Endothelial cell of umbilical vein (primary cell): ENCODE data around the gene DMD. TPM values are rescaled to one million over a fixed set of nuclear protein-coding genes. Genes with fewer than 3 reads are reported as not detected.

Experiments used
- BruUV-seq: library from RNA; stranded (reverse); fragments of 400-500 nt; replicated peaks from 2 replicates; lab custom pipeline; 2021; lab: Mats Ljungman, UMichigan
- CTCF ChIA-PET: fragments of 300-600, 350-600 bp; sonication (Branson Sonifier 250); formaldehyde crosslinking; loops from one replicate; lab custom pipeline; 2021; ENCODE audit warnings: antibody characterized with exemption, inconsistent platforms; lab: Charles Lee
- POLR2A ChIA-PET: fragments of 300-600, 350-600 bp; sonication (Branson Sonifier 250); formaldehyde crosslinking; loops from one replicate; lab custom pipeline; 2021; ENCODE audit warnings: antibody characterized with exemption, inconsistent platforms; lab: Charles Lee
- DNase-seq: peaks from one replicate; pipeline ENCODE4 v3.0.0-alpha.2; 2011; ENCODE audit warnings: low read depth, low spot score
- FAIRE-seq: peaks from 2 replicates; lab custom pipeline; 2011; peaks lifted over from hg19 to GRCh38; lab: Jason Lieb, UNC
- H2AFZ ChIP-seq: 2 replicates; pipeline ENCODE4 v1.6.0; 2012; ENCODE audit warnings: low read depth, low read length, control low read depth, inconsistent platforms
- H3K27ac ChIP-seq: 2 replicates; pipeline ENCODE4 v1.5.1; 2011; ENCODE audit warnings: low read depth, mild to moderate bottlenecking, control low read depth, low read length, moderate library complexity; ENCODE audit not compliant: insufficient read depth
- H3K27me3 ChIP-seq, 2 experiments: 2 replicates each; pipeline versions ENCODE4 v1.6.0 to v1.6.1; 2011; ENCODE audit warnings: low read length in 2 of 2, mixed read lengths in 1 of 2; ENCODE audit not compliant: control insufficient read depth in 2 of 2, insufficient read depth in 2 of 2
- H3K36me3 ChIP-seq, 2 experiments: 2 replicates in 1 of 2; 3 replicates in 1 of 2; pipeline ENCODE4 v1.5.1; 2011; ENCODE audit warnings: low read length in 2 of 2, mild to moderate bottlenecking in 1 of 2, moderate library complexity in 1 of 2; ENCODE audit not compliant: control insufficient read depth in 2 of 2, insufficient read depth in 2 of 2; ENCODE audit errors: extremely low read depth in 1 of 2
- H3K4me1 ChIP-seq: 3 replicates; pipeline ENCODE4 v1.5.1; 2011; ENCODE audit warnings: mild to moderate bottlenecking, low read length; ENCODE audit not compliant: control insufficient read depth, insufficient read depth; ENCODE audit errors: extremely low read depth
- H3K4me2 ChIP-seq: 2 replicates; pipeline ENCODE4 v1.6.1; 2011; ENCODE audit warnings: low read length, control low read depth, mixed read lengths; ENCODE audit not compliant: insufficient read depth
- H3K4me3 ChIP-seq, 3 experiments: fragments of 200-600 bp in 1 of 3; sonication (generic), shearing (Covaris generic) in 1 of 3; replicated peaks in 1 of 3; 2 replicates each; pipeline ENCODE4 v1.5.1; 2011 to 2016; ENCODE audit warnings: control low read depth in 3 of 3, low read length in 3 of 3, mild to moderate bottlenecking in 2 of 3, inconsistent platforms in 1 of 3, low read depth in 1 of 3, moderate library complexity in 1 of 3; ENCODE audit not compliant: insufficient read depth in 1 of 3
- H3K79me2 ChIP-seq: 2 replicates; pipeline ENCODE4 v1.6.0; 2012; ENCODE audit warnings: low read length, inconsistent platforms; ENCODE audit not compliant: control insufficient read depth, insufficient read depth
- H3K9ac ChIP-seq: replicated peaks from 2 replicates; pipeline ENCODE3; 2011; ENCODE audit warnings: low read length, control low read depth; ENCODE audit not compliant: insufficient read depth; ENCODE audit errors: extremely low read depth
- H3K9me1 ChIP-seq: replicated peaks from 3 replicates; pipeline ENCODE4 v1.6.0; 2011; ENCODE audit warnings: mild to moderate bottlenecking, low read length; ENCODE audit not compliant: control insufficient read depth, insufficient read depth; ENCODE audit errors: extremely low read depth
- H3K9me3 ChIP-seq: replicated peaks from 2 replicates; pipeline ENCODE4 v1.5.1; 2012; ENCODE audit warnings: low read length, inconsistent platforms; ENCODE audit not compliant: control insufficient read depth, insufficient read depth
- H4K20me1 ChIP-seq: replicated peaks from 2 replicates; pipeline ENCODE3; 2011; ENCODE audit warnings: mild to moderate bottlenecking, low read length; ENCODE audit not compliant: control insufficient read depth, insufficient read depth; ENCODE audit errors: extremely low read depth
- CTCF ChIP-seq, 2 donors: IDR thresholded peaks; 1 replicate in 1 of 2; 2 replicates in 1 of 2; pipeline ENCODE4 v1.5.1; 2011; ENCODE audit warnings: low read length in 2 of 2, mild to moderate bottlenecking in 2 of 2, moderate library complexity in 2 of 2, control low read depth in 1 of 2, inconsistent platforms in 1 of 2, low read depth in 1 of 2; ENCODE audit not compliant: insufficient read depth in 1 of 2; ENCODE audit errors: extremely low read depth in 1 of 2
- EZH2 ChIP-seq: IDR thresholded peaks from 2 replicates; pipeline ENCODE4 v1.6.1; 2012; ENCODE audit warnings: borderline replicate concordance, low read depth, mild to moderate bottlenecking, moderate library complexity, low read length, inconsistent platforms; ENCODE audit not compliant: severe bottlenecking
- FOS ChIP-seq: IDR thresholded peaks from 2 replicates; pipeline ENCODE4 v1.6.1; 2011; ENCODE audit warnings: mild to moderate bottlenecking, low read length, moderate library complexity, borderline replicate concordance; ENCODE audit not compliant: insufficient read depth
- GATA2 ChIP-seq: IDR thresholded peaks from 2 replicates; pipeline ENCODE4 v1.7.0; 2011; ENCODE audit warnings: low read depth, mild to moderate bottlenecking, moderate library complexity, mixed read lengths, low read length; ENCODE audit not compliant: insufficient read length, insufficient read depth
- JUN ChIP-seq: IDR thresholded peaks from 2 replicates; pipeline ENCODE4 v1.6.1; 2011; ENCODE audit warnings: borderline replicate concordance, low read depth; ENCODE audit not compliant: insufficient read length, insufficient read depth
- MAX ChIP-seq: IDR thresholded peaks from 2 replicates; pipeline ENCODE4 v1.6.1; 2011; ENCODE audit not compliant: insufficient read depth, insufficient read length
- MYC ChIP-seq: IDR thresholded peaks from one replicate; pipeline ENCODE4 v1.6.1; 2011; ENCODE audit warnings: mild to moderate bottlenecking, low read depth, low read length
- POLR2A ChIP-seq: IDR thresholded peaks from 2 replicates; pipeline ENCODE4 v1.6.1; 2012; ENCODE audit warnings: low read depth, mild to moderate bottlenecking, control low read depth, low read length
- POLR2AphosphoS5 ChIP-seq: IDR thresholded peaks from 2 replicates; pipeline ENCODE4 v1.6.1; 2012; ENCODE audit warnings: low read depth, mild to moderate bottlenecking, control low read depth, low read length, moderate library complexity; ENCODE audit not compliant: insufficient read depth
- dilution Hi-C: fragments of 300-500 bp; cut with MboI; formaldehyde crosslinking; loops from one replicate; pipeline ENCODE4 v1.15.0; 2019; ENCODE audit warnings: low sequenced_read_pairs; ENCODE audit not compliant: extremely low pct_ligation_motif_present
- intact Hi-C: fragments of 100-400 bp; cut with micrococcal nuclease; formaldehyde crosslinking; loops from one replicate; pipeline ENCODE4 v1.10.0; 2022
- polyA plus RNA-seq, 4 experiments: library from polyadenylated mRNA; depleted of rRNA in 3 of 4; stranded (reverse) in 3 of 4; unstranded in 1 of 4; fragments of >200 nt; gene quantifications; 2 replicates each; pipeline versions ENCODE4 v1.2.1 to v1.2.3, GENCODE V29; 2011 to 2012; ENCODE audit warnings: missing spikeins in 1 of 4
- total RNA-seq: library from RNA; stranded (reverse); gene quantifications from 2 replicates; pipeline ENCODE4 v1.2.3, GENCODE V29; 2021

DMD gene
- total and polyA plus RNA-seq, 2 donors (not counting 3 experiments of a cell fraction or from before 2014, with no cell fraction given) = 7.3 to 9.0 TPM

GRCh38 chrX:31136144-31136611 lies 2075.2 kb downstream of the DMD start:
- Histone ChIP-seq H3K9me1 (no peaks in the 10 kb centered on the region), H3K79me2 (no peaks in the 10 kb centered on the region), H3K36me3 (no peaks in the 10 kb centered on the region), H3K27me3 (no peaks in the 10 kb centered on the region), H3K9me3 (no peaks in the 10 kb centered on the region), H4K20me1 (no peaks in the 10 kb centered on the region), H3K4me3 (no peak overlapping the region), H3K9ac (no peak overlapping the region), H3K27ac (no peak overlapping the region), H3K4me1 (no peaks in the 10 kb centered on the region), H3K4me2 (no peak overlapping the region), H2AFZ (no peak overlapping the region)
- FAIRE-seq (no peak), DNase-seq (no peak)
- TF ChIP-seq GATA2 = no peak
- TF ChIP-seq POLR2A = no peak
- TF ChIP-seq FOS = no peak
- no peak for TF ChIP-seq POLR2AphosphoS5
- TF ChIP-seq CTCF (IDR thresholded peaks at IDR 0.05; ENCODE audit: extremely low read depth in 1 of 2, insufficient read depth in 1 of 2, low read depth in 1 of 2, low read length in 2 of 2) = no peak
- no peak for TF ChIP-seq MAX
- TF ChIP-seq JUN = no peak
- no peak for TF ChIP-seq EZH2
- no peak for TF ChIP-seq MYC
- dilution Hi-C loops = no loop called here
- ChIA-PET POLR2A (no interaction called here), CTCF (no interaction called here)
- intact Hi-C loops = no loop called here
- no TSS peak for BruUV-seq
